Measurements from ENCODE around the gene COL4A2. TPM values are rescaled to one million over a fixed set of nuclear protein-coding genes. Genes with fewer than 3 reads are reported as not detected.

COL4A2 gene
- total and polyA plus RNA-seq, 2 donors (not counting 1 experiment from before 2014, with no cell fraction given) = 0.17 TPM; not detected in 1

DNA sequence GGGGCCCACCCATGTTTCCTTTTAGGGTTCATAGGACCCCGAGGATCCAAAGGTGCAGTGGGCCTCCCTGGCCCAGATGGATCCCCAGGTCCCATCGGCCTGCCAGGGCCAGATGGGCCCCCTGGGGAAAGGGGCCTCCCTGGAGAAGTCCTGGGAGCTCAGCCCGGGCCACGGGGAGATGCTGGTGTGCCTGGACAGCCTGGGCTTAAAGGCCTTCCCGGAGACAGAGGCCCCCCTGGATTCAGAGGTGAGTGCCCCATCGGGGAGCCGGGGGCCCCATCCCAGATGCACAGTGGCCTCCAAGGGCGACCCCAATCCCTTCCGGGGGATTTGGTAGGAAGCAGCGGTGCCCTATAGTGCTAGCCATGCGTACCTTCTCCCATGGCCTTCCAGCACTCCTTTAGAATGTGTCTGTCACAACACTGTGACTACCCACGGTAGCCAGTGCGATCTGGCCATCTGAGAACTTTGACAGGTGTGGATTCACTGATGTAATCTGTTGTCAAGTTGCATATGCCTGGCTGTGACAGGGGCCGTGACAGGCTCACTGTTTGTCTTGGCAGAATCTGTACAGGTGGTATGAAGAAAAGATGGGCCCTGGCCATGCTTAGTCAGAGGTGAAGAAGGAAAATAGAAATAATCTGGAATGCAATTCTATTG lies 165.9 kb downstream of the COL4A2 start:
- 91% methylated on average over 10 of the region's 14 CpGs for WGBS (ENCODE audit: insufficient coverage)
- peaks cover 38 to 50% of the 10 kb centered on the region in 2 donors for H3K4me1 ChIP-seq (ENCODE audit: control insufficient read depth in 2 of 2, insufficient read depth in 2 of 2, low read length in 2 of 2)
- CTCF ChIA-PET = interaction anchor here (2.0 kb wide), 1 partner anchor 18 kb away, joined by 18 read pairs; no protein-coding TSS in a partner anchor

More for the DNA sequence above, 165.9 kb downstream of the COL4A2 start:
- Mint-ChIP-seq H3K4me1 (peaks cover 49% of the 10 kb centered on the region), H3K27me3 (no peaks in the 10 kb centered on the region), H3K27ac (peak overlapping the region; percentile 24), H3K9me3 (ENCODE audit: insufficient read depth) (no peaks in the 10 kb centered on the region), H3K4me3 (no peak overlapping the region)
- H2AFZ ChIP-seq (ENCODE audit: insufficient read depth, low read depth, low read length, poor library complexity, severe bottlenecking) = no peak overlapping the region
- H3K9me3 ChIP-seq (ENCODE audit: control extremely low read depth in 1 of 3, control insufficient read depth in 2 of 3, insufficient read depth in 1 of 3, low read length in 2 of 3) = peaks cover 0 to 8% (median 0%) of the 10 kb centered on the region in 3 donors
- TF ChIP-seq EZH2 (IDR thresholded peaks at IDR 0.05; ENCODE audit: borderline replicate concordance, insufficient read depth, low read depth, low read length, poor library complexity, severe bottlenecking) (no peak), CTCF (IDR thresholded peaks at IDR 0.05) (no peak)
- H3K36me3 ChIP-seq (replicated peaks in 1 of 2; ENCODE audit: control extremely low read depth in 1 of 2, control insufficient read depth in 1 of 2, extremely low read depth in 1 of 2, insufficient read depth in 2 of 2, low read length in 1 of 2) = no peaks in the 10 kb centered on the region
- ATAC-seq (ENCODE audit: low read depth) (no peak), DNase-seq (no peak)
- peak overlapping the region; percentile 77 for H3K4me2 ChIP-seq (replicated peaks; ENCODE audit: low read depth, low read length, poor library complexity, severe bottlenecking)
- H3K9ac ChIP-seq (ENCODE audit: low read length) = no peak overlapping the region
- no peak overlapping the region for H3K27ac ChIP-seq (ENCODE audit: low read length in 2 of 2)
- POLR2A ChIA-PET = no interaction called here
- H4K20me1 ChIP-seq (ENCODE audit: control insufficient read depth, insufficient read depth, low read length, poor library complexity, severe bottlenecking) = no peaks in the 10 kb centered on the region
- H3K4me3 ChIP-seq (ENCODE audit: control extremely low read depth in 1 of 5, extremely low read depth in 1 of 5, insufficient read depth in 1 of 5, low read depth in 2 of 5, low read length in 4 of 5) = no peak overlapping the region
- intact Hi-C loops (cut with micrococcal nuclease) = loop anchor here (5.0 to 10.0 kb wide), 6 partner anchors 54 to 712 kb away; partner anchors contain the start of genes ANKRD10, IRS2 and RAB20
- peaks cover 0 to 2% (median 0%) of the 10 kb centered on the region in 4 experiments for H3K27me3 ChIP-seq (replicated peaks in 1 of 4; ENCODE audit: control extremely low read depth in 1 of 4, control insufficient read depth in 3 of 4, insufficient read depth in 4 of 4, low read length in 3 of 4)
- H3K79me2 ChIP-seq (ENCODE audit: control insufficient read depth, insufficient read depth, low read length) = no peaks in the 10 kb centered on the region

All from B cell (primary cell).